VCaP (cell line): Measurements from ENCODE around the gene ERRFI1.
"Not testable (repeated sequence)": the region's sequence is repeated elsewhere in the genome, so short reads cannot be mapped to it uniquely, and the experiment has no call there.

Experiments used
- H3K27ac ChIP-seq: fragments of 450-650 bp; 2 replicates; pipeline ENCODE4 v1.5.1; 2017
- TF ChIP-seq, protein P1 (sequence below): fragments of 450-650 bp; conservative IDR thresholded peaks from 2 replicates; pipeline ENCODE4 v1.5.1; 2017; ENCODE audit warnings: mild to moderate bottlenecking, moderate library complexity

The ERRFI1 gene

DNA sequence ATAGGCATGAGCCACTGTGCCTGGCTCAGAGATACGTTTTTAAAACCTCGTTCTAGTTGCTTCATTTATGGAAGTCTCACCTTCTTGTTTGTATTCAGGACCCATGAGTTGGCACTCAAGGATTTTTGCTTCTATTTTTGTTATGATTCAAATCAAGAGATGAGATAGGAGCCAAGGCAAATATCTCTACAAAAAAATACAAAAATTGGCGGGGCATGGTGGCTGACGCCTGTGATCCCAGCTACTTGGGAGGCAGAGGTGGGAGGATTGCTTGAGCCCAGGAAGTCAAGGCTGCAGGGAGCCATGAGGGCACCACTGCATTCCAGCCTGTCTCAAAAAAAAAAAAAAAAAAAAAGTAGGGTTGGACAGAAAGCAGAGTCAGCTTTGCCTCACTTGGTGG lies 36.8 kb upstream of the ERRFI1 start:
- no peak overlapping the region for H3K27ac ChIP-seq

GRCh38 chr1:8061673-8062386 lies 35.7 kb upstream of the ERRFI1 start:
- TF ChIP-seq, protein P1, sequence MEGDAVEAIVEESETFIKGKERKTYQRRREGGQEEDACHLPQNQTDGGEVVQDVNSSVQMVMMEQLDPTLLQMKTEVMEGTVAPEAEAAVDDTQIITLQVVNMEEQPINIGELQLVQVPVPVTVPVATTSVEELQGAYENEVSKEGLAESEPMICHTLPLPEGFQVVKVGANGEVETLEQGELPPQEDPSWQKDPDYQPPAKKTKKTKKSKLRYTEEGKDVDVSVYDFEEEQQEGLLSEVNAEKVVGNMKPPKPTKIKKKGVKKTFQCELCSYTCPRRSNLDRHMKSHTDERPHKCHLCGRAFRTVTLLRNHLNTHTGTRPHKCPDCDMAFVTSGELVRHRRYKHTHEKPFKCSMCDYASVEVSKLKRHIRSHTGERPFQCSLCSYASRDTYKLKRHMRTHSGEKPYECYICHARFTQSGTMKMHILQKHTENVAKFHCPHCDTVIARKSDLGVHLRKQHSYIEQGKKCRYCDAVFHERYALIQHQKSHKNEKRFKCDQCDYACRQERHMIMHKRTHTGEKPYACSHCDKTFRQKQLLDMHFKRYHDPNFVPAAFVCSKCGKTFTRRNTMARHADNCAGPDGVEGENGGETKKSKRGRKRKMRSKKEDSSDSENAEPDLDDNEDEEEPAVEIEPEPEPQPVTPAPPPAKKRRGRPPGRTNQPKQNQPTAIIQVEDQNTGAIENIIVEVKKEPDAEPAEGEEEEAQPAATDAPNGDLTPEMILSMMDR, result peak; percentile 16; the same call in 1 of the 2 replicates
- peak overlapping the region; percentile 66 for H3K27ac ChIP-seq

More for the DNA sequence above, 36.8 kb upstream of the ERRFI1 start:
- TF ChIP-seq, protein P1, result no peak

- H3K27ac ChIP-seq, result peak overlapping the region; percentile 66
- TF ChIP-seq, protein P1, result no peak
These were observed 35.1 kb upstream of the ERRFI1 start for GRCh38 chr1:8061210-8061609.

- TF ChIP-seq, protein P1, result no peak
- H3K27ac ChIP-seq, result no peak overlapping the region
These were observed 33.1 kb upstream of the ERRFI1 start for GRCh38 chr1:8059161-8059622.

DNA sequence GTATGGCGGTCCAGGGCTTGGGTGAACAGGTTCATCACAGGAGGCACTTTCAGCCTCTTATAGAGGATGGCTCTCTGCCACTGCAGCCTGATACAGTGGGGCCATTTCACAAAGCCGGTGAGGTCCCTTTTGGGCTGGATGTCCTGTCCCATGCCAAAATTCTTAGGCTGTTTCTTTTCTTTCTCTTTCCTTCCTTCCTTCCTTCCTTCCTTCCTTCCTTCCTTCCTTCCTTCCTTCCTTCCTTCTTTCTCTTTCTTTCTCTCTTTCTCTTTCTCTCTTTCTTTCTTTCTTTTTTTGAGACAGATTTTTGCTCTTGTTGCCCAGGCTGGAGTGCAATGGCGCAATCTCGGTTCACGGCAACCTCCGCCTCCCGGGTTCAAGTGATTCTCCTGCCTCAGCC lies 31.7 kb upstream of the ERRFI1 start:
- H3K27ac ChIP-seq, result not testable (repeated sequence)

DNA sequence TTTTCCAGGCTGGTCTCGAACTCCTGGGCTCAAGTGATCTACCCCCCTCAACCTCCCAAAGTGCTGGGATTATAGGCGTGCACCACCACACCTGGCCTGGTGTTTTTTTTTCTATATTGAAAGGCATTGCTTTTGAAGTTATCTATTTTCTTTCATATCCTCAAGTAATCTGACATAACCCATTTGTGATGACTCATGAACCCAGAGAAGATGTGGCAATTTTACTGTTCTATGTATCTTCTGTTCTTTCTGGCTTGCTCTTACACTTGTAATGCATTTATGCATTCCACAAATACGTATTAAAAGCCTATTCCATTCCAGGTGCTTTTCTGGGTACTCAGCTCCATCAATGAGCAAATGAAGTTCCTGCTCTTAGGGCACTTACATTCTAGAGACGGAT lies 29.9 kb upstream of the ERRFI1 start:
- TF ChIP-seq, protein P1, result no peak
- no peak overlapping the region for H3K27ac ChIP-seq

DNA sequence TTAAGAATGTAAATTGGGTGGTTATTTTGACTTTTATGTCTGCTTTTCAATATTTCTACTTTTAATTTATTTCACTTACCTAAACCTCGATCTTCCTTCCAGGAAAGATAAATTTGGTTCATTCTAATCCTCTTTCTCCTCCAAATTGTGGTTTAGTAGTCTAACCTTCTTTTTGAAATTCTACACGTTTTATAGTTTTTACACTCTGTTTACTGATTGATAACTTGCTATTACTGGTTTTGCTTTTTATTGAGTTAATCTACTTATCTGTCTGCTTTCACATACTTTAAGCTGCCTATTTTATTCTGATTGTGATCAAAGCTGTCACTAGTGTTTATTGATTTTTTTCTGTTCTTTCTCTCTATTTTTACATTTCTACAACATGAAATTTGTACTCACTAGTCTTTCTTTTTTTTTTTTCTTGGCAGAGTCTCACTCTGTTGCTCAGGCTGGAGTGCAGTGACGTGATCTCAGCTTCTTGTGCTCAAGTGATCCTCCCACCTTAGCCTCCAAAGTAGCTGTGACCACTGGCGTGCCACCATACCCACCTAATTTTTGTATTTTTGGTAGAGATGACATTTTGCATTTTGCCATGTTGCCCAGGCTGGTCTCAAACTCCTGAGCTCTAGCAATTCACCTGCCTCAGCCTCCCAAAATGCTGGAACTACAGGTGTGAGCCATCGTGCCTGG lies 27.9 kb upstream of the ERRFI1 start:
- TF ChIP-seq, protein P1, result no peak

DNA sequence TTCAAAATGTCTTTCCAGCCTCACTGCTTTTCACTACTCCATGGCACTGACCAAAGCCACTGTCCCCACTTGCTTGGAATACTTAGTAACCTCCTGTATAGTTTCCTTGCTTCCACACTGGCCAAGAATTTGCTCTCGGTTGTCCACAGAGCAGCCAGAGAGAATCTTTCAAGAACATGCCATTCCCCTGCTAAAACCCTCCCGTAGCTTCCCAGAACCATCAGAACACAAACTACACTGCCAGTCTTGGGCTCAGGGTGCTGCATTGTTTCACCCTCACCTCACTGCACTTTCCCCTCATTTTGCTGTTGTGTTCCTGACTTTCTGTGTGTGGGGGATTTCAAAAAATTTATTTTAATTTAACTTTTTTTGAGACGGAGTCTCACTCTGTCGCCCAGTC lies 25.5 kb upstream of the ERRFI1 start:
- TF ChIP-seq, protein P1, result no peak
- H3K27ac ChIP-seq, result no peak overlapping the region

More for the DNA sequence above, 27.9 kb upstream of the ERRFI1 start:
- peak overlapping the region; percentile 48 for H3K27ac ChIP-seq

DNA sequence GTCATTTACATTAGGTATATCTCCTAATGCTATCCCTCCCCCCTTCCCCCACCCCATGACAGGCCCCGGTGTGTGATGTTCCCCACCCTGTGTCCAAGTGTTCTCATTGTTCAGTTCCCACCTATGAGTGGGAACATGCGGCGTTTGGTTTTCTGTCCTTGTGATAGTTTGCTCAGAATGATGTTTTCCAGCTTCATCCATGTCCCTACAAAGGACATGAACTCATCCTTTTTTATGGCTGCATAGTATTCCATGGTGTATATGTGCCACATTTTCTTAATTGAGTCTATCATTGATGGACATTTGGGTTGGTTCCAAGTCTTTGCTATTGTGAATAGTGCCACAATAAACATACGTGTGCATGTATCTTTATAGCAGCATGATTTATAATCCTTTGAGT lies 23.1 kb upstream of the ERRFI1 start:
- not testable (repeated sequence) for H3K27ac ChIP-seq
